A549 (cell line): Measurements from ENCODE around the gene TPO. TPM values are rescaled to one million over a fixed set of nuclear protein-coding genes. Genes with fewer than 3 reads are reported as not detected.

Experiments used
- ATAC-seq, 2 experiments: fragments of 200-7000 bp in 1 of 2; fragments of >200 bp in 1 of 2; cut with Nextera tagmentation in 1 of 2; cut with Tn5 transposase in 1 of 2; 3 replicates each; pipeline versions ENCODE4 v1.8.0 to v1.9.1; 2018 to 2020; ENCODE audit warnings: mild to moderate bottlenecking in 1 of 2, moderate library complexity in 1 of 2
- CTCF ChIA-PET: fragments of 300-600 bp; sonication (Branson Sonifier 250); formaldehyde crosslinking; extraction: SDS; loops from one replicate; lab custom pipeline; 2021; ENCODE audit warnings: antibody characterized with exemption, inconsistent platforms; lab: Yijun Ruan, JAX
- POLR2A ChIA-PET: fragments of 350-600 bp; formaldehyde crosslinking; extraction: SDS; loops from one replicate; lab custom pipeline; 2021; ENCODE audit warnings: antibody characterized with exemption, inconsistent platforms; lab: Yijun Ruan, JAX
- DNase-seq, 2 experiments: peaks; one replicate each; pipeline versions ENCODE4 v3.0.0 to v3.0.0-alpha.2; 2011 to 2016; ENCODE audit warnings: low read depth in 1 of 2, low spot score in 1 of 2
- FAIRE-seq: peaks from 2 replicates; lab custom pipeline; 2011; peaks lifted over from hg19 to GRCh38; lab: Jason Lieb, UNC
- H3K27ac ChIP-seq, 2 experiments: fragments of >200 bp; sonication (Bioruptor Twin); formaldehyde crosslinking; 3 replicates each; pipeline ENCODE4 v1.5.1; 2016 to 2017
- H3K4me1 ChIP-seq: fragments of >200 bp; sonication (Bioruptor Twin); formaldehyde crosslinking; 3 replicates; pipeline ENCODE4 v1.6.1; 2016
- H3K4me2 ChIP-seq: fragments of >200 bp; sonication (Bioruptor Twin); formaldehyde crosslinking; 3 replicates; pipeline ENCODE4 v1.6.1; 2016
- H3K4me3 ChIP-seq: fragments of >200 bp; sonication (Bioruptor Twin); formaldehyde crosslinking; 3 replicates; pipeline ENCODE4 v1.5.1; 2016
- H3K9me3 ChIP-seq: fragments of >200 bp; sonication (Bioruptor Twin); formaldehyde crosslinking; 3 replicates; pipeline ENCODE4 v1.6.1; 2016
- CHD2 ChIP-seq: fragments of 150-350 bp; IDR thresholded peaks from 2 replicates; pipeline ENCODE4 v1.6.1; 2014; ENCODE audit warnings: low read length; ENCODE audit not compliant: partially characterized antibody
- EHF ChIP-seq: fragments of 250-450 bp; sonication (Bioruptor Pico); IDR thresholded peaks from 2 replicates; pipeline ENCODE4 v1.5.0; 2020; ENCODE audit warnings: mild to moderate bottlenecking
- EP300 ChIP-seq, 2 experiments: fragments of >200 bp; sonication (Bioruptor Twin); formaldehyde crosslinking; IDR thresholded peaks; 2 replicates in 1 of 2; 3 replicates in 1 of 2; pipeline ENCODE4 v1.6.1; 2016 to 2017
- FOSL2 ChIP-seq, 2 experiments: fragments of 450-650 bp in 1 of 2; fragments of >200 bp in 1 of 2; sonication (Bioruptor Twin) in 1 of 2; formaldehyde crosslinking; IDR thresholded peaks; 2 replicates each; pipeline versions ENCODE4 v1.5.0 to v1.6.1; 2016 to 2020; ENCODE audit warnings: mild to moderate bottlenecking in 1 of 2, moderate library complexity in 1 of 2
- FOXS1 ChIP-seq: fragments of 250-450 bp; sonication (Bioruptor Pico); IDR thresholded peaks from 2 replicates; pipeline ENCODE4 v1.5.0; 2020; ENCODE audit warnings: mild to moderate bottlenecking, moderate library complexity
- HDAC2 ChIP-seq: fragments of 200-600 bp; sonication (generic); IDR thresholded peaks from 2 replicates; pipeline ENCODE4 v1.6.1; 2016
- HOXB13 ChIP-seq: fragments of 250-450 bp; sonication (Bioruptor Pico); IDR thresholded peaks from 2 replicates; pipeline ENCODE4 v1.5.0; 2020; ENCODE audit warnings: low read depth, mild to moderate bottlenecking, moderate library complexity
- HOXB5 ChIP-seq: fragments of 250-450 bp; sonication (Bioruptor Pico); IDR thresholded peaks from 2 replicates; pipeline ENCODE4 v1.5.0; 2020; ENCODE audit warnings: mild to moderate bottlenecking, moderate library complexity
- JUN ChIP-seq, 2 experiments: fragments of >200 bp; sonication (Bioruptor Twin); formaldehyde crosslinking; IDR thresholded peaks; 2 replicates in 1 of 2; 3 replicates in 1 of 2; pipeline ENCODE4 v1.6.1; 2016 to 2017
- KDM5A ChIP-seq: fragments of 200-600 bp; sonication (generic); IDR thresholded peaks from 2 replicates; pipeline ENCODE4 v1.6.1; 2016; ENCODE audit warnings: antibody characterized with exemption, mild to moderate bottlenecking
- NPAS2 ChIP-seq: fragments of 250-450 bp; sonication (Bioruptor Pico); IDR thresholded peaks from 2 replicates; pipeline ENCODE4 v1.8.0; 2022; ENCODE audit warnings: mild to moderate bottlenecking, moderate library complexity, borderline replicate concordance
- PBX3 ChIP-seq: IDR thresholded peaks from 2 replicates; pipeline ENCODE4 v1.6.1; 2012
- POLR2A ChIP-seq: IDR thresholded peaks from 2 replicates; pipeline ENCODE4 v1.6.1; 2012; ENCODE audit warnings: mild to moderate bottlenecking, low read length
- RCOR1 ChIP-seq: fragments of 150-350 bp; IDR thresholded peaks from 2 replicates; pipeline ENCODE4 v1.6.1; 2014; ENCODE audit warnings: antibody characterized with exemption, low read length, low read depth
- REST ChIP-seq: fragments of 200-600 bp; sonication (generic); IDR thresholded peaks from 2 replicates; pipeline ENCODE4 v1.6.1; 2016; ENCODE audit warnings: antibody characterized with exemption, mild to moderate bottlenecking, moderate library complexity
- SMC3 ChIP-seq: fragments of >200 bp; sonication (Bioruptor Twin); formaldehyde crosslinking; IDR thresholded peaks from 3 replicates; pipeline ENCODE4 v1.6.1; 2018; ENCODE audit warnings: inconsistent platforms
- USF2 ChIP-seq: fragments of 450-650 bp; IDR thresholded peaks from 2 replicates; pipeline ENCODE4 v1.6.1; 2014; ENCODE audit warnings: antibody characterized with exemption
- ZNF302 ChIP-seq: fragments of 250-450 bp; sonication (Bioruptor Pico); IDR thresholded peaks from 2 replicates; pipeline ENCODE4 v1.9.0; 2021; ENCODE audit warnings: inconsistent platforms, mild to moderate bottlenecking, moderate library complexity
- WGBS: methylation state at CpG from one replicate; pipeline ENCODE4 v1.1.6; 2017; ENCODE audit errors: missing lambda C conversion rate; 5-methylcytosine and 5-hydroxymethylcytosine counted together
- polyA plus RNA-seq, 4 experiments: library from polyadenylated mRNA; depleted of rRNA in 3 of 4; stranded (reverse); fragments of >200 nt; fragmentation: RNase III in 1 of 4; extraction: RNeasy Plus Mini Kit Qiagen cat#74134 plus additional on column Dnase treatment in 1 of 4; gene quantifications; 2 replicates in 3 of 4; 3 replicates in 1 of 4; pipeline ENCODE4 v1.2.3, GENCODE V29; 2011 to 2017
- TF ChIP-seq, protein P1 (sequence below): IDR thresholded peaks from 2 replicates; pipeline ENCODE4 v1.6.1; 2012; ENCODE audit warnings: low read depth, borderline replicate concordance

The TPO gene
- polyA plus RNA-seq, 2 of the 4 experiments (the other 2 are of a cell fraction), result 0.05 TPM; not detected in 1

DNA sequence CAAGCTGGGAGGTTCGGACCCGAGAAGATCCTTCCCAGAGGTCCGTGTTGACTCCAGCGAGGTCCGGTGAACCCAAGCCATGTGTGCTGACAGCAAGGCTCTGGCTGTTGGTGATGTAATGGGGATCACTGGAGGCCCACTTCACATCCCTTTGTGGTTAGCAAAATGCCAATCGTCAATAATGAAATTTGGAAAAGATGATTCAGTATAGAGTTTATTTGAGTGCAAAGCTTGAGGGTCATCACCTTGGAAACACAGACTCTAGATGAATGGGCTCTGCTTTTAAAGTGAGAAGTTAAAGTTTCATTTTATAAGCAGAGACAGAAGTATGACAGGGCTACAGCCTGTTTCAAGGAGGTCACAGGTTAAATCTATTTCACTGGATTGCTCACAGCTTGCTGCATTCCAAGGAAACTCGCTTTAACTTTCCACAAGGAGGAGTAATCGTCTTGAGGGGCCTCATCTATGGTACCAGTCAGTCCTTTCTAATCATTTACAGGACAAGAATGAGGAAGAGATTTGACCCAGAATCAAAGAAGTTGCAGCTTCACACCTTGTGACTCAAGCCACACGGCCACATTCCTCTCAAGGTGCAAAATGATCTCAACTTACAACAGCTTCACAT lies 140.5 kb downstream of the TPO start:
- WGBS, result 28% methylated on average over 9 of the region's 9 CpGs
- ATAC-seq, result peak; percentile 8 to 61; a peak in 3 of 6 replicates
- no peaks in the 10 kb centered on the region for H3K9me3 ChIP-seq
- H3K4me1 ChIP-seq, result no peaks in the 10 kb centered on the region
- no peak overlapping the region for H3K27ac ChIP-seq
- no peak overlapping the region for H3K4me2 ChIP-seq
- peak; percentile 46 for FAIRE-seq
- H3K4me3 ChIP-seq, result no peak overlapping the region
- ChIA-PET CTCF (interaction anchor here (0.9 to 2.6 kb wide), 6 partner anchors 9 to 264 kb away, joined by 3 to 7 read pairs (median 3); no protein-coding TSS in a partner anchor), POLR2A (interaction anchor here (0.6 to 0.7 kb wide), 2 partner anchors 37 to 214 kb away, joined by 3 to 7 read pairs; no protein-coding TSS in a partner anchor)
- peak; percentile 44 to 58 for DNase-seq
- no peak for TF ChIP-seq EHF (CRISPR knock-in tag)
- no peak for TF ChIP-seq HOXB13
- TF ChIP-seq SMC3, result 0 out of 3 replicates have a peak, but pooled peaks have one; percentile 10

DNA sequence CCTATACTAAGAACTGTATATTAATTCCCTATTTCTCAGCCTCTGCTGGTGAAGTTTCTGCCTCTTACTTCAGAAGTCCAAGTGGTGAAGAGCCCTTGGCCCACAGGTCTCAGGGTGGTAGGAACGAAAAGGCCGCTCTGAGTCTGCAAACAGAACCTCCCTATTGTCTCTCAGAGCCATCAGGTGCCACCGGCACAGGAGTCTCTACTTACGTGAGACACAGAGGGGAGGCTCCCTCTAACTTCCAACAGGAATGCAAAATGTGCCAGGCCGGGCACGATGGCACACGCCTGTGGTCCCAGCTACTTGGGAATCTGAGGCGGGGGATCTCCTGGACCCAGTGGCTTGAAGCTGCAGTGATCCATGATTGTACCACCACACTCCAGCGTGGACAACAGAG lies 143.0 kb downstream of the TPO start:
- TF ChIP-seq NPAS2 (CRISPR knock-in tag), result no peak
- TF ChIP-seq PBX3, result no peak
- TF ChIP-seq KDM5A, result no peak
- TF ChIP-seq ZNF302 (CRISPR knock-in tag), result no peak
- TF ChIP-seq FOSL2 (IDR thresholded peaks at IDR 0.05), result no peak
- no peak for TF ChIP-seq FOSL2 (CRISPR knock-in tag; IDR thresholded peaks at IDR 0.05)
- TF ChIP-seq POLR2A, result no peak
- no peak for TF ChIP-seq JUN (IDR thresholded peaks at IDR 0.05)
- TF ChIP-seq HOXB13, result no peak
- TF ChIP-seq HOXB5 (CRISPR knock-in tag), result no peak
- no peak for TF ChIP-seq HDAC2
- no peak for TF ChIP-seq USF2
- no peak for TF ChIP-seq RCOR1
- TF ChIP-seq REST, result no peak
- no peak for TF ChIP-seq CHD2
- no peak for TF ChIP-seq EP300 (IDR thresholded peaks at IDR 0.05)
- TF ChIP-seq, protein P1, sequence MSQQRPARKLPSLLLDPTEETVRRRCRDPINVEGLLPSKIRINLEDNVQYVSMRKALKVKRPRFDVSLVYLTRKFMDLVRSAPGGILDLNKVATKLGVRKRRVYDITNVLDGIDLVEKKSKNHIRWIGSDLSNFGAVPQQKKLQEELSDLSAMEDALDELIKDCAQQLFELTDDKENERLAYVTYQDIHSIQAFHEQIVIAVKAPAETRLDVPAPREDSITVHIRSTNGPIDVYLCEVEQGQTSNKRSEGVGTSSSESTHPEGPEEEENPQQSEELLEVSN, result no peak
- no peak for TF ChIP-seq FOXS1 (CRISPR knock-in tag)
- H3K9me3 ChIP-seq, result no peaks in the 10 kb centered on the region
- H3K4me2 ChIP-seq, result no peak overlapping the region
- CTCF ChIA-PET, result interaction anchor here (0.9 to 1.4 kb wide), 2 partner anchors 12 to 154 kb away, joined by 3 read pairs; no protein-coding TSS in a partner anchor
- no peak overlapping the region for H3K4me3 ChIP-seq
- ATAC-seq (no peak), DNase-seq (no peak), FAIRE-seq (no peak)
- H3K27ac ChIP-seq, result no peak overlapping the region
- WGBS, result 63% methylated on average over 9 of the region's 9 CpGs
- H3K4me1 ChIP-seq, result no peaks in the 10 kb centered on the region
- POLR2A ChIA-PET, result no interaction called here
